Skeletal muscle cell (primary cell): Measurements from ENCODE around the gene HOXB7.

Experiments used
- DNase-seq: peaks from one replicate; pipeline ENCODE4 v3.0.0-alpha.2; 2010; ENCODE audit warnings: low read depth
- H3K4me3 ChIP-seq: 2 replicates; pipeline ENCODE4 v1.5.1; 2011; ENCODE audit warnings: low read depth, mild to moderate bottlenecking, control low read depth, low read length, moderate library complexity

HOXB7 gene

DNA sequence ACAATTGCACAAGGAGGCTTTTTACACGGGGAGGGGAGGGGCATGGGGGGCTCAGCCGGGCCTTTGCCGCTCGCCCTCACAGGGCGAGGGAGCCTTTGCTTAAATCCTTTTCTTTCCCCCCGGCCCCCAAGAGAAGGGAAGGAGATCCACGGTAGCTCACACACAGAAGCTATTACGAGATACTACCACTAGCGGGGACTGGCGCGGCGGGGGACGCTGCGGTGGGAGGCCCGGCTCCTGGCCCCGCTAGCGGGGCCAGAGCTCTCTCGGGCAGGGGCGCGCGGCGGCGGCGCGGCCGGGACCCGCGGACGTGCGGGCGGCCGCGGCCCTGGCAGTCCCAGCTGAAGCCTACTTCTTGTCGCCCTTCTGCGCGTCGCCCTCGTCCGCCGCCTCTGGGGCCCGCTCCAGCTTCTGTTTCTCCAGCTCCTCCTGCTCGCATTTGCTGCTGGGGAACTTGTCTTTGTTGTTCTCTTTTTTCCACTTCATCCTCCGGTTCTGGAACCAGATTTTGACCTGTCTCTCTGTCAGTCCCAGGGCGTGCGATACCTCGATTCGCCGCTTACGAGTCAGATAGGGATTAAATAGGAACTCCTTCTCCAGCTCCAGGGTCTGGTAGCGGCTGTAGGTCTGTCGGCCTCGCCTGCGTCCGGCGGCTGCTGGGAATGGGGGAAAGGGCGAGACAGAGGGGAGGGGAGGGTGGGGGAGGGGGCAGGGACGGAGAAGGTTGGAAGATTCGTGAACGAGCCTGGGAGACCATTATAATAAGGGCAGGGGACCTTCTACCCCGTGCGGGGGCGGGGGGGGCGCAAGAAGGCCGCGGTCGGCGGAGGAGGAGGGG, 2.3 kb upstream of the HOXB7 start:
- DNase-seq, result no peak
- peak overlapping the region; percentile 53 for H3K4me3 ChIP-seq

DNA sequence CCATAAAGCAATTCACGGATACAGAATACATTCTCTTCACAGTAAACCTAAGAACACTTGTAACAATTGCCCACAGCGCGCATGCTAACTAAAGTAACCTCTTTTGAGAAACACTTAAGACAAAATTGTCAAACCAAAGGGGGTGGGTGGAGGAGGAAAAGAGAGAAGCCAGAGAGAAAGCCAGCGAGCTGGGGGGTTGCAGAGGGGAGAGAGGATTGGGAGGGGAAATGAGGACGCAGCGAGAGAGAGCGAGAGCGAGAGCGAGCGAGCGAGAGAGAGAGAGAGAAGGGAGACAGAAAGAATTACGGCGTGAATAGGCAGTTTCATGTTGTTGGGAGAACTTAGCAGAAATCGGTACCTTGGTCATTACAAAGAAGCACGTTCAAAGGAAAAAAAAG, 1.6 kb upstream of the HOXB7 start:
- peak overlapping the region; percentile 53 for H3K4me3 ChIP-seq
- no peak for DNase-seq

DNA sequence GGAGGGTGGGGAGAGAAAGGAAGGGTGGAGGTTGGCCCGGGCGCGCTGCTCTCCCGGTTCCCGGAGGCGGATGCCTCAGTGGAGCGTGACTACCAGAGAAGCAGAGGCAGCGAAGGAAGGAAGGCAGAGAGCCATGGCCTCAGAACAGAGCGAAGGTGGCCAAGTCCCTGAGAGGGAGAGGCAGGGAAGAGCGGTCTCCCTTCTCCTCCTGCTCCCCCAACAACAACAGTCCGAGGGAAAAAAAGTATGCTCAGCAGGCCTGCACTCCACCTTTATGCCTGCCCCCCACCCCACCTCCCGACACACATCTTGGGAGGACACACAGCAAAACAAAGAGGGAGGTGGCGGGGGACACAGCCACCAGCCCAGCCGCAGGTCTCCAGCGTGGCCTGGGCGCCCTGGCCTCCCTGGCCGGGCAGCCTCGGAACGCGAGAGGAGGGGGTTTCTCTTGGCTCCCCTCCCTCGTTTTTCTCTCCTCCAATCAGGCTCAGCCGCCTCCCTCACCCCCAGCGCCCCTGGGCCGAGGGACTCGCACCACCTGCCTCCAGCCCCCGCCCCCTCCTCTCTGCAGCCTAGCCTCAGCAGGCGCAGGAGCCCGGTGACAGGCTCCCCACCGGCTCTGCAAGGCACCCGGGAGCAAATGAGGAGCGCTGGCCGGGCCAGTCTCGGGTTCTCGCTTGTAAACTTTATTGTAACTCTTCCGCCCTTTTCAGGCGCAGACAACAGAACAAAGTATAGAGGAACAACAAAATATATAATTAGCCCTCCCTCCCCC, 1.1 kb upstream of the HOXB7 start:
- H3K4me3 ChIP-seq, result peak overlapping the region; percentile 53

DNA sequence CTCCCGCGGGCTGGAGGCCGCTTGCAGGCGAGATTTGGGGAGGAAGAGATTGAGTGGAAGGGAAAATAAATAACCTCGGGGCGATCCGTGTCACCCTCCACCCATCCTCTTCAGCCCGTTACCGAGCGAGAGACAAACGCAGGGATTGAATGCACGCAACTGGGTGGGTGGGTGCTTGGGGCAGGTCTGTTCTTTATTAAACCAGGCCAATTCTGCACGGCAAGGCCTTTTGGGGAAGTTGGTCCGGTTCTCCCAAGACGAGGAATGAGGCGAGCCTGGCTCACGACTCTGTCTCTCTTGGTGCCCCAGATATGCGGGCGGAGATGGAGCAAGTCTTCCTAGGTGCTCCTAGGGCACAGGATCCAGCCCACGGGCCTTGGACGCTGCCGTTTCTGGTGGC, 396 bp upstream of the HOXB7 start:
- H3K4me3 ChIP-seq, result peak overlapping the region; percentile 53
- no peak for DNase-seq

More for the DNA sequence above, 1.1 kb upstream of the HOXB7 start:
- no peak for DNase-seq

DNA sequence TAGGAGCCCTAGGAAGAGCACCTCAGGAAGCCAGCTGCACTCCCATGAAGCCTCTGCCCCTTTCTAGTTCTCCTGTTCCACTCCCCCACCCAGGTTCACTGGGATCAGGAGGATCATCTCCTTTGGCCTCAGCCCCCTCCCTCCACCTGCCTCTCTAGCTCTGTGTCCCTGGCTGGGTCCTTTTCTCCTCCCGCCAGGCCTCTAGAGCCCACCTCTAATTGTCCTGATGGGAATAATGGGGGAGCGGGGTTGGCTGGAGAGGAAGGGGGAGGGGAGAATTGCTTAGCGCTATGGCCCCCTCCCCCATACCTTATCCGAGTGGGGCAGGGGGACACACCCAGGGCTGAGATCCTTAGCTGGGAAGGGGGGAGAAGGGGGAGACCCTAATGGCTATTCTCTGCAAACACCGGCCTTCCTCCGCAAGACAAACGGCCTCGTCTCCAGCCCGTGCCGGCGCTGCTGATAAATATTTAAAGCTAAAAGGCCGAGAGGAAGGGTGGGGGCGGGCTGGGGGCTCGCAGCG, 997 bp downstream of the HOXB7 start:
- H3K4me3 ChIP-seq, result peak overlapping the region; percentile 53
- DNase-seq, result no peak

DNA sequence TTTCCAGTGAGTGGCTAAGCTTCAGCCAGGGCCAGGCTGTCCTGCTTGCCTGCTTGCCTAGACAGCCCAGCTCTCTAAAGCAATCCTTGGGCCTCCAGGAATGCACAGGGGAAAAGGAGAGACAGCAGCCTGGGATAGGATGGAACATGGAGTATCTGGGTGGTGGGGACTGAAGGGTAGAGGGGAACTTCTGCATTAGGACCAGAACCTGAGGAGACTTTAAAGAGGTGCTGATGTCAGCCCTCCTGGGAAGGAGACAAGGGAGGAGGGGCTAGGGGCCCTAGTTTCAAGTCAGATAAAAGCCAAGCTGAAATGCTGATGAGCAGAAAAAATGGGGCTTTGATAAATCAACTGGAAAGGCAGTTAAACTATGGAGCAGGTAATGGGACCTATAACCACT, 1.8 kb downstream of the HOXB7 start:
- no peak overlapping the region for H3K4me3 ChIP-seq
- DNase-seq, result no peak

DNA sequence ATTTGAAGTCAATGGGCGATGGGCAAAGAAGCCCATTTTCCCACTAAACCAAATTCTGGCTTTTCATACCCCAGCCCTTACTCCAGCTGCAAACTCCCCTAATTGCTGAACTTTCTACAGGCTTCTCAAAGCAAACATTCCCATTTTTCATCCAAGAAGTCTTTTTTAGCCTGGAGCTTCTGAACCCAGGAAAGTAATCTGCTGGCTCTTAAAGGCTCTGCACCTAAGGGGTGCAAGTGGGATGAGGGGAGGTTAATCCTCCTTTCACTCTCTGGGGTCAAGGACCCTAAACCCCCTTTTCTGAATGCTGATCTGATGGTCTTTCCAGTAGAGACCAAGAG, 2.4 kb downstream of the HOXB7 start:
- no peak for DNase-seq
- H3K4me3 ChIP-seq, result no peak overlapping the region

DNA sequence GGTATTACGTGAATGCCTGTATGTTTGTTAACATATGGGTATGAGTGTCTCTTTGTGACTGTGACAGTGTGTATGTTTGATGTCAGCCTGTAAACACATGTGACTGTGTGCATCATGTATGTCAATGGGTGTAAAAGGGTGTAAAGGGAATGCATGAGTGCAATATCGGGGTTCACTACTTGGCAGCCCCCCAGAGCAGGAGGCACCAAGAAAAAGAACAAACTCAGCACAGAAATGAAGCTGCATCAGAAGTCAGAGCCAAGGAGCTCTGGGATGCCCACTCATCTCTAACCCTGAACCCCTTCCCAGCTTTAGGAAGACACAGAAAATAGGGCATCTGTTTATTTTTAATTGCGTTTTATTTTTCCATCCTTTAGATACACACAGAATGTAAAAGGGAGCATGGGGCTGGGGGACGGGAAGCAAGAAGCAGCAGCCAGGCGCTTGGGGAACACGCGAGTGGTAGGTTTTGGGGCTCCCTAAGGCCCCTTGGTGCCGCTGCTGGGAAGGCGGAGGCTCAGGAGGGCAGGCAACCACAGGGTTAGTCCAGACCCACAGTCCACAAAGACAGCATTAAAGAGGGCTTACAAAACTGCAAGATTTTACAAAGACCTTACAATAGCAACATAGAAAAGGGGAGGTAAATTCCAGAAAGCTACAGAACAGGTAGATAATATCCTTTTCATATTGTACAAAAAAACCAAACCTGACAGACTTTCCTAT, 3.8 kb downstream of the HOXB7 start:
- no peak overlapping the region for H3K4me3 ChIP-seq
- DNase-seq, result no peak

DNA sequence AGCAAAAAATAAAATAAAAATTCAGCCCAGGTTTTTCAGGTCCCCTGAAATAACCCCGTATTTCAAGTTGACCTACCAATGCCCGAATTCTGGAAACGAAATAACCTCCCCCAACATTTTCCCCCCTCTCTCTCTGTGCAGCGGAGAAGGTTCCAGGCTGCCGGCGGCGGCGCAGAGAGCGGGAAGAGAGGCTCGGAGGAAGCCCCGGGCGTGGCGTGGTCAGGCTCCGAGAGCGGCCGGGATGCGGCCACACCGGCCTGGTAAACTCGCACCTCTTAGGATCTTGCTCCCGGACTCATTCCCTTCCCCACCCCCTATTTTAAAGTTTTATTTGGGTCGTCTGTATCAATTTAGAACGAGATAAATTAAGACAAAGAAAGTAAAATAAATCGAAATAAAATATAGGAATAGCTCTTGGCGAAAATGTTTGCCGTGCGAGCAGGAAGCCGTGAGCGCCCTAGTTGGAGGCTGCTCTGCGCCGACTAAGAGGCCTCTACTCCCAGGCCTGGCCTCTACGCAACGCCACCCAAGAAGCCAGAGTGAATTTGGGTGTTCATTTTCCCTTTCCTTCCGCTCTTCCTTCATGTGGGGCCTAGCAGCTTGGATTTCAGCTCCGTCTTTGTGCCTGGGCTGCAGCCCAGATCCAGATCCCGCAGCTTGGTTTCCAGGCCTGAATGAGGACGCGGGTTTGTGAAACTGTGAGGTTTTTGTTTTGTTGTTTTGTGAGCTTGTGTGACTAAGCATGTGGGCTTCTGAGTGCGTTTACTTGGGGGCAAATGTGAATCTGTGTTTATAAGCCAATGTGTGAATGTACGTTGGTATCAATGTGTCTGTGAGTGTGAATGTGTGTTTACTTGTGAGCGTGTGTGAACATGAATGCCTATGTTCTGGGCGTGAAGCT, 4.6 kb downstream of the HOXB7 start:
- H3K4me3 ChIP-seq, result no peak overlapping the region
- DNase-seq, result no peak

DNA sequence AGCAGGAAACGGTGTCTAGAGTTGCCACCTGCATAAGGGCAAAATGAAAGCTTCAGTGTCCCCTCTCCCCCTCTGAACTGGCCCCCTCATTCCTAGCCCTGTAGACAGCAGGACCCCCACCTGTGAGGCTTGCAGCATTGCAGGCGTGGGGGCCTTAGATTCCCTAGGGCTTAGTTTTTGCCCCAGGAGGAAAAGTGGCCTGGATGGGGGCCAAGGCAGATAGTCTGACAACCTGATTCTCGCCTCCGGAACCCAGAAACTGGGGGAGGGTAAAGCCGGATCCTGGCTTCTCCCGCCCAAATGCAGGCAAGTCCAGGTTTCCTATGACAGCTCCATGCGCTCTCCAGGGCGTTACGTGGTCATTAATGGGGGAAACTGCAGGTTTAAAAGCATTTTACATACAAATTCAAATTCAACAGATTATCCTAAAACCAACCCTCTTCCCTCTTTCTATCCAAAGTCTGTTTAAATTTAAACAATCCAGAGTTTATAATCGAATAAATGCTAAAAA, 5.4 kb downstream of the HOXB7 start:
- no peak overlapping the region for H3K4me3 ChIP-seq
- DNase-seq, result no peak

DNA sequence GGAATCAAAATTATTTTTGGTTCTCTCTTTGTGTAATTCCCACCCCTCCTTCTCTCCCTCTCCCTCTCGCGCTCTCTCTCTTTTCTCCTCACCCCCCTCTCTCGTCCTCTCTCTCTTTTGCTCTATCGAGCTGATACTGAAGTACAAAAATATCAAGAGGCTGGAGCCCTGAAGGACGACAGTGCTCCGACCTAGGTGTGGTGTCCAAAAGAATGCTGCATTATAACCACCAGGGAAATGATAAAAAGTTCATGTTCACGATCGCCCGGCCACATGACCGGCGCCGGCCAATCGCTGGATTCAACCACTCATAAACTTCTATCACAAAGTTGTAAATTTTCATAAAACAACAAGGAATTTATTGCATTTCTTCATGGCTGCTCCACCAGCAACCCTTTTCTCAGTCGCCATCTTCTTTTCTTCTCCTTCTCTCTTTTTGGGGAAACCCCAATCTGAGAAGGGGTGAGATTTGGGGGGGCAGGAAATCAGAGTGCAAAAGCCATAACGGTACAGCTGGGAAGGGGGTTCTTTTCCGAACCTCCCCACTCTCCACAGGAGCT, 6.0 kb downstream of the HOXB7 start, which contains the start of gene HOXB6:
HOXB6 (minus strand) TSS at position 217 of the 560 bp plus-strand sequence. CDS start 6,836 bp downstream, outside the sequence.
- peak within 1 kb of the TSS; percentile 52 for H3K4me3 ChIP-seq
- no peak for DNase-seq

DNA sequence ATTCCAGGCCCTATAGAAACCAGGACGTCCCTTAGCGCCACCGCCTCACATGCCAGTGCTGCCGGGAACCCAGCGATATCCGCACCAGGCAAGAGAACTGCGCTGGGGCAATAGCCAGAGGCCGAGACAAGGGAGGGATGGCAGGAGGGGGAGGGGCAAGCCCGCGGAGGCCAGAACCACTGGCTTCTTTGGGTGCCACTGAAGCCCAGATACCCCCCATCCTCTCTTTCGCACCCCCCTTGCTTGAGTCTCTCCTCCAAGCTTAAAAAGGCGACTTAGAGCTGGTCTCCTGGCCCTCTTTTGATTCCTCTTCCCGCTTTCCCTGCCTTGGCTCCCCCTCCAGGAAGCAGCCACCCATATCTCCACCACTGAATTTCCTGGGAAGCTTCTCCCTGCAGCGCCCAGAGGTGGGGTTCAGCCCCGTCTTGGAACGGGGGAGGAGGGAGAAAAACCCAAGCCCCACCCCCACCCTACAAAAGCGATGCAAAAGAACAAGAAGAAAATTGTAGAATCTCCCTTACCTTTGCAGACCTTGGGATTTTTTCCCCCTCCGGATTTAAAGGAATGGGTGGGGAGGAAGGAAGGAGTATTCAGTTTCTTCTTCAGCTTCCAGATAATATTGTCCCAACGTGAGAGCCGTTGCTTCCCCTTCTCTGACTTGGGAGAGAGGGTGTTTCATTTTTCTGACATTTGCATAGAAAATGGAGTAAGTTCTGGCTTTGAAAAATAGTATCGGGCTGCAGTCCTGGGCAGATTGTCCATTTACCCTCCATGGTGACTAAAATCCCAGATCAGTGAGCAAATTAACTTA, 6.7 kb downstream of the HOXB7 start:
- peak overlapping the region; percentile 52 for H3K4me3 ChIP-seq
- no peak for DNase-seq

DNA sequence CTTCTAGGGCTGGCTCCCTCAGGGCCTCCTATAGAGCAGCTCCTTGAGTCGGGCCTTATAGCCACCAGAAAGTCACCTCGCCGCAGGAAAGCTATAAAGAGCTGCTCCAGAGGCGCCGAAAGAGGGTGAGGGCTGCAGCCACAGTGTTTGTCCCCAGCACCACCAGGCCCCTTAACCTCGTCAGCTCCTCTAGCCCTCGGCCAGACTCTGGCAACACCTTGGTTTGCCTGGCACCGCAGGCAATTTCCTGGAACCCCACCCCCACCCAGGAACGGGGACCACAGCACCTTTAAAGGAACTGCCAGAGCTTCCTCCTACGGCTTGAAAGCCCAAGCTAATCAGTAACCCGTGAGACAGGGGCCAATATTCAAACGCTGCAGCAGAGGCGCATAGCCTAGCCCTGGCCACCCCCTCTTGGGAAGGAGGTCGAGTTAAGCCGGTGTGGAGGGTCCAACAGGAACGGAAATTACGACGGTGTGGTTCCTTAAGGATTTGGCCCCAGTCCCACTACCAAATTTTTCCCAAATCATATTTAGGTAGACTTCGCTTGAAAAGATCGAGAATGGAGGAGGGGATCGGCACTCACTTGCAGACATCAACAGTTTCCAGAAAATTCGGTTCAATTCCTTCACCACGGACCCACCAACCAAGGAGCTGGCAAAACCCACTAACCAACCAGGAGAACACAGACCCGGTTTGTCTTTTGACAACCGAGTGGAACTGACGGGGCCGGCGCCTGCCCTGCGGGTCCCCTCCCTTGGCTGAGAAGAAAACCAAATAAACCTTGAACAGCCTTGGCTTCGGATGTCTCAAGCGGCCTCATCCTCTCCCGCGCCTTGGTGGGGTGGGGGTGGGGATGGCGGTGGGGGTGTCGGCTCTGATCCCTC, 9.0 kb downstream of the HOXB7 start:
- DNase-seq, result no peak
- peak overlapping the region; percentile 52 for H3K4me3 ChIP-seq

DNA sequence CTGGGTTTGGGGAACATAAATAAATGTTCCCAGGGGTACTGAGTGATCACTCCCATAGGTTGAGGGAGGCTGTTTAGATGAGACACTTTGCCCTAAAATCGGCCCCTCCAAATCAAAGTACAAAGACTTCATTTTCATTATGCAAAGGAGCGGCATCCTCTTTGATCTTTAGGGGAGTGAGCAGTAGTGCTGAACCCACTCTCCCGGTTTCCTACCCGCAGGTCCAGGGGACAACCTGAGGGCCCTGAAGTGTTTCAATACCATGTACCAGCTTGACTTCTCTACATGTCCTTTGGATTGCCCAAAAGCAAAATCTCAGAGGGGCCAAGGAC, 9.6 kb downstream of the HOXB7 start:
- no peak for DNase-seq
- H3K4me3 ChIP-seq, result no peak overlapping the region

DNA sequence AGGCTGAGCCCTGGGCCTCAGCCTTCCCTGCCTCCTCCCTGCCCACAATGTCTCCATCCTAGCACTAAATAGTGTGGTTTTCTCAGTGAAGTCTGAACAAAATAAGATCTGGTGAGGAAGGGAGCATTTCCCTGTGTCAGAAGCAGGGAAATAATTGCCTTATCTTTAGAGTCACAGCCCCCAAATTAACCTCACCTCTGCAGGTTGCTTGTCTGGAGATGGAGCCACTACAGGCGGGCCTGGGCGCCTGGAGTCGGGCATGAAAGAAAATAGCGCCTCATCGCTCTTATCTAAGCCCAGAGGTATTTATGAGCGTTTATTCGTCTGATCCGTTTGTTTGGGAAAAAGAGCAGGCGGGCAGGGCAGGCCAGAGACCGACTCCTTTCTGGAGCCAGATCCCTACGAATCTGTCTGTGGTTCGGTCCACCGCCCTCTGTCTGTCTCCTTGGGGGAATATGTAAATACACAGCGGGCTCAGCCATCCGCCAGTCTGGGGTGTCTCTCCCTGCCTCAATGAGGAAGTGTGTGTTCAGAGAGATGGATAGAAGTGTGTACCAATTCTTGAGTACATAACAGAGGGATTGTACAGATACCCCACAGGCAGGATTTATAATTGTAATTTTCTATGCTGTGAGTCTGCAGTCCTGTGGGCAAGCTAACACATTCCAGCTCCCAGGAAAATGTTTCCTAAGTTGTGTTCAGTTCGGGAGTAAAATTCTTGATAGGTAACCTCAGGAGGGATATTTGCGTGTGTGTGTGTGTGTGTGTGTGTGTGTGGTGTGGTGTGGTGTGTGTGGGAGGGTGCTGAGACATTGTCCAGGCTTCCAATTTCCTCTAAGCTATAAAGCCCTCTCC, 10.3 kb downstream of the HOXB7 start:
- no peak overlapping the region for H3K4me3 ChIP-seq
- no peak for DNase-seq

DNA sequence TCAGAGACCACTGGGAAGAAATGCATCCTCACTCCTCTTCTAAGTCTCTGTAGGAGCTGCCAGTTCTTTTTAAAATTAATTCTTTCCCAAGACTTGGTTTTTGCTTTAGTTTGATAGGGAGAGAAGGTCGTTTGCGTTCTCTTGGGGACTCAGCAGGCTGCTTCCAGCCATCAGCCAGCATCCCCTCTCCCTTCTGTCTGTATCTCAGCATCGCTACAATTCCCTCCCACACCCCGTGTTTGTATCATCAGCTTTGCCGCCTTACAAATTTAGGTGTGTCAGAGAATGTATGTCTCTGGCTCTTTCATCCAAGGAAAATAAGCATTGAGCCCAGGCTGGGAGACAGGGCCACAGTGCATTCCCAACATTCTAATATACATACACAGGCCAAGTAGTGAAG, 11.5 kb downstream of the HOXB7 start:
- no peak for DNase-seq

More for the DNA sequence above, 11.5 kb downstream of the HOXB7 start:
- no peak overlapping the region for H3K4me3 ChIP-seq
